Smooth muscle cell (in vitro differentiated cells): ENCODE data around the gene CRTAC1. TPM values are rescaled to one million over a fixed set of nuclear protein-coding genes. Genes with fewer than 3 reads are reported as not detected.

Experiments used
- DNase-seq: peaks from one replicate; lab custom pipeline; 2025; ENCODE audit not compliant: unreplicated experiment; lab: John Stamatoyannopoulos, UW
- H2AFZ ChIP-seq: fragments of 200-600 bp; sonication (generic); 2 replicates; pipeline ENCODE4 v1.6.0; 2016; ENCODE audit warnings: antibody characterized with exemption, low read depth, mild to moderate bottlenecking
- H3F3A ChIP-seq: fragments of 200-600 bp; sonication (generic); 2 replicates; pipeline ENCODE4 v1.6.0; 2017; ENCODE audit warnings: antibody characterized with exemption, low read depth
- H3K27ac ChIP-seq: fragments of 200-600 bp; sonication (generic); 2 replicates; pipeline ENCODE4 v1.5.1; 2016; ENCODE audit warnings: low read depth, mild to moderate bottlenecking
- H3K27me3 ChIP-seq: fragments of 200-600 bp; sonication (generic); 2 replicates; pipeline ENCODE4 v1.6.1; 2016; ENCODE audit warnings: low read depth, mild to moderate bottlenecking
- H3K36me3 ChIP-seq: fragments of 200-600 bp; sonication (generic); 2 replicates; pipeline ENCODE4 v1.5.1; 2016; ENCODE audit warnings: low read depth
- H3K4me1 ChIP-seq: fragments of 200-600 bp; sonication (generic); 2 replicates; pipeline ENCODE4 v1.5.1; 2016; ENCODE audit warnings: low read depth
- H3K4me2 ChIP-seq: fragments of 200-600 bp; sonication (generic); 2 replicates; pipeline ENCODE4 v1.6.0; 2016; ENCODE audit warnings: mild to moderate bottlenecking
- H3K4me3 ChIP-seq: fragments of 200-600 bp; sonication (generic); 2 replicates; pipeline ENCODE4 v1.5.1; 2016; ENCODE audit warnings: mild to moderate bottlenecking
- H3K79me2 ChIP-seq: fragments of 200-600 bp; sonication (generic); 2 replicates; pipeline ENCODE4 v1.6.0; 2016; ENCODE audit warnings: low read depth, mild to moderate bottlenecking
- H3K9ac ChIP-seq: fragments of 200-600 bp; sonication (generic); 2 replicates; pipeline ENCODE4 v1.6.0; 2016; ENCODE audit warnings: low read depth
- H3K9me3 ChIP-seq: fragments of 200-600 bp; sonication (generic); replicated peaks from 2 replicates; pipeline ENCODE4 v1.5.1; 2016; ENCODE audit warnings: low read depth
- H4K20me1 ChIP-seq: fragments of 200-600 bp; sonication (generic); 2 replicates; pipeline ENCODE4 v1.6.0; 2016; ENCODE audit warnings: low read depth
- WGBS: methylation state at CpG from one replicate; pipeline ENCODE4 v1.1.7; 2016; ENCODE audit warnings: low lambda C conversion rate; 5-methylcytosine and 5-hydroxymethylcytosine counted together
- polyA plus RNA-seq: library from polyadenylated mRNA; unstranded; fragments of >200 nt; fragmentation: Nextera tagmentation; extraction: Ambion mirVana; gene quantifications from 2 replicates; pipeline ENCODE4 v1.2.1, GENCODE V29; 2016
- total RNA-seq: library from RNA; depleted of rRNA; stranded (reverse); fragments of >200 nt; gene quantifications from 2 replicates; pipeline ENCODE4 v1.2.3, GENCODE V29; 2014
- TF ChIP-seq, protein P1 (sequence below): fragments of 200-600 bp; sonication (generic); IDR thresholded peaks from 2 replicates; pipeline ENCODE4 v1.5.1; 2017; ENCODE audit warnings: borderline replicate concordance, mild to moderate bottlenecking, antibody characterized with exemption; ENCODE audit not compliant: insufficient read depth, poor library complexity, severe bottlenecking

The CRTAC1 gene
- total and polyA plus RNA-seq, 2 experiments from 2014 or later = 0.31 to 0.65 TPM

DNA sequence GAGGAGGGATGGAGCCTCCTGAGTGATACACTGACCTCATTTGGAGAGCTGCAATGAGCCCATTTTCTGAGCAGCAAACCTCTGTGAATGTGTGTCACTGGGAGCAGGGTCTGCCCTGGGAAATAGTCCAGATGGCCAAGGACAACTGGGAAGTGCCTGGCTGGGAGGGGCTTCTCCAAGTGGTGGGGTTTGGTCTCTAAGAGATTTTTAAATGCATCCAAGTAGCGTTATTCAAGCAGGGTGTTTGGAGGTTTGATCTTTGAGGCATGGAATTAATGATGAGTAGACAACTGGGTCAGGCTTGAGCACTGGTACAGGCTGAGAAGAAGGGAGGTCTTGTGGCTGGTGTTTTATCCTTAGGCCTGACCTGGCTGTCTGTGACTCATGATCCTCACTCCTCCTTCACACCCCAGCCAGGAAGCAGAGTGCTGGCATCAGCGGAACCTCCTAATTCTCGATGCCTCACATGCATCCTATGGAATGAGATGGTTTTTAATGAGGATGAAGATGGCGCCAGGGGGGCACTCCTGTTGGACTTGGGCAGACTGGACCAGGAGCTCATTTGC is 177.5 kb downstream of the CRTAC1 start:
- TF ChIP-seq, protein P1, sequence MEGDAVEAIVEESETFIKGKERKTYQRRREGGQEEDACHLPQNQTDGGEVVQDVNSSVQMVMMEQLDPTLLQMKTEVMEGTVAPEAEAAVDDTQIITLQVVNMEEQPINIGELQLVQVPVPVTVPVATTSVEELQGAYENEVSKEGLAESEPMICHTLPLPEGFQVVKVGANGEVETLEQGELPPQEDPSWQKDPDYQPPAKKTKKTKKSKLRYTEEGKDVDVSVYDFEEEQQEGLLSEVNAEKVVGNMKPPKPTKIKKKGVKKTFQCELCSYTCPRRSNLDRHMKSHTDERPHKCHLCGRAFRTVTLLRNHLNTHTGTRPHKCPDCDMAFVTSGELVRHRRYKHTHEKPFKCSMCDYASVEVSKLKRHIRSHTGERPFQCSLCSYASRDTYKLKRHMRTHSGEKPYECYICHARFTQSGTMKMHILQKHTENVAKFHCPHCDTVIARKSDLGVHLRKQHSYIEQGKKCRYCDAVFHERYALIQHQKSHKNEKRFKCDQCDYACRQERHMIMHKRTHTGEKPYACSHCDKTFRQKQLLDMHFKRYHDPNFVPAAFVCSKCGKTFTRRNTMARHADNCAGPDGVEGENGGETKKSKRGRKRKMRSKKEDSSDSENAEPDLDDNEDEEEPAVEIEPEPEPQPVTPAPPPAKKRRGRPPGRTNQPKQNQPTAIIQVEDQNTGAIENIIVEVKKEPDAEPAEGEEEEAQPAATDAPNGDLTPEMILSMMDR = no peak
- Histone ChIP-seq H3K36me3 (no peaks in the 10 kb centered on the region), H3K79me2 (no peaks in the 10 kb centered on the region), H4K20me1 (no peaks in the 10 kb centered on the region), H3K4me3 (no peak overlapping the region), H3K9me3 (no peaks in the 10 kb centered on the region), H3F3A (no peaks in the 10 kb centered on the region), H3K4me2 (no peak overlapping the region), H3K9ac (no peak overlapping the region), H3K4me1 (no peaks in the 10 kb centered on the region), H3K27ac (no peak overlapping the region), H2AFZ (no peak overlapping the region), H3K27me3 (peaks cover 81% of the 10 kb centered on the region)
- no peak for DNase-seq
- 76% methylated on average over 4 of the region's 4 CpGs for WGBS

DNA sequence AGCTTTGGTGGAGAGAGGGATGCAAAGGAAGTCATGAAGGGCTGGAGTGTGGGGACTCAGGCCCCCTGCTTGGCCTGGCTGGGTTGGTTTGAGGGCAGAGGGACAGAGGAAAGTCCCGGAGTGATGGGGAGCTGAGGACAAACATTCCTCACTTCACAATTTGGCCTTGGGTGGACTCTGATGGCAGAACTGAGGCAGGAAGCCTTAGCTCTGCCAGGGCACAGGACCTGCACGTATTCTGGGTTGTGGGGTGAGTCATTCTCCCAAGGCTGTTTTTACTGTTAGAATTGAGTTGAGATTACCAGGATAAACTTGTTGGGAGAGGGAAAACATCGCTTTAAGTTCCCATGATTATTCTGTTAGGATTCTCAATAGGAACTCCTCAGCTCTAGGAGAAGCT is 178.1 kb downstream of the CRTAC1 start:
- WGBS = 58% methylated on average over 3 of the region's 3 CpGs
- Histone ChIP-seq H3K36me3 (no peaks in the 10 kb centered on the region), H3K4me2 (no peak overlapping the region), H3K4me3 (no peak overlapping the region), H2AFZ (no peak overlapping the region), H3K79me2 (no peaks in the 10 kb centered on the region), H3K9ac (no peak overlapping the region), H3K9me3 (no peaks in the 10 kb centered on the region), H4K20me1 (no peaks in the 10 kb centered on the region), H3K27ac (no peak overlapping the region), H3K27me3 (peaks cover 84% of the 10 kb centered on the region), H3K4me1 (no peaks in the 10 kb centered on the region), H3F3A (no peaks in the 10 kb centered on the region)
- no peak for DNase-seq
- TF ChIP-seq, protein P1 = no peak

DNA sequence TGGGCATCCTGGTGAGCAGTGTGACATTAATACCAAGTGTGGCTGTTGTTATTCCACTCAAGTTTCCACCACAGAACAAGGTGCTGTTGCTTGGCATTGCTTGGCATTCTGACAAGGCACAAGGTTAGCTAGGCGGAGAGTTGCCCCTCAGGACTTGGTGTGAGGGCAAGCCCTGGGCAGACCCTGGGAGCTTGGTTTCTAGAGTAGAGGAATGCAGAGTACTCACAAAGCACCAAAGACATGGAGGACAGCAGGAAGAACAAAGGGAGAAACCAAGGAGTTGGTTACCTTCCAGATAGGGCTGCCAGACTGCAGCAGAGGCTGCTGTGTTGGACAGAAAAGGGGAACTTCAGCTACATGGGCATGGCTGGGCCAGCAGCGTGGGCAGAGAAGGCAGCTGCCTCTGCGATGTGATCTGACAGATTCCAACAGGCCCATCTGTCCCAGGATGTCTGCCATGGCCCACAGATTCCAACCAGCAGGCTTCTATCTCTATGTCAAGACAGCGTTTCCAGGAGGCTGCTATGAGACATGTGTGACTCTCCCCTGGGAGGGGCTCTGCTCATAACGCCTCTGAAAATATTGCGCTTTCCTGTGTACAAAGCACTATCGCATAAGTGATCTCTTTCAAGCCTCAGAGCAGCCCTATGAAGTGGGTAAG is 178.9 kb downstream of the CRTAC1 start:
- Histone ChIP-seq H3K27me3 (peaks cover 90% of the 10 kb centered on the region), H3K79me2 (no peaks in the 10 kb centered on the region), H3F3A (no peaks in the 10 kb centered on the region), H2AFZ (no peak overlapping the region), H3K9ac (no peak overlapping the region), H4K20me1 (no peaks in the 10 kb centered on the region), H3K4me2 (no peak overlapping the region), H3K9me3 (no peaks in the 10 kb centered on the region), H3K36me3 (no peaks in the 10 kb centered on the region), H3K27ac (no peak overlapping the region), H3K4me1 (no peaks in the 10 kb centered on the region), H3K4me3 (no peak overlapping the region)
- WGBS = 93% methylated on average over 7 of the region's 7 CpGs
- DNase-seq = no peak
- TF ChIP-seq, protein P1 = no peak

GRCh38 chr10:97850446-97850845 is 180.0 kb downstream of the CRTAC1 start:
- Histone ChIP-seq H3K79me2 (no peaks in the 10 kb centered on the region), H3K36me3 (no peaks in the 10 kb centered on the region), H3F3A (no peaks in the 10 kb centered on the region), H2AFZ (no peak overlapping the region), H3K4me2 (peak overlapping the region; percentile 84), H3K4me3 (peak overlapping the region; percentile 10), H4K20me1 (no peaks in the 10 kb centered on the region), H3K27me3 (peaks cover 87% of the 10 kb centered on the region), H3K4me1 (no peaks in the 10 kb centered on the region), H3K9me3 (no peaks in the 10 kb centered on the region), H3K9ac (no peak overlapping the region), H3K27ac (no peak overlapping the region)
- TF ChIP-seq, protein P1 = no peak
- DNase-seq = no peak
- 26% methylated on average over 12 of the region's 13 CpGs for WGBS
